ENCODE data around the gene CDC42EP1. TPM values are rescaled to one million over a fixed set of nuclear protein-coding genes. Genes with fewer than 3 reads are reported as not detected.

CDC42EP1 gene
- total and polyA plus RNA-seq, 2 donors (not counting 3 experiments of a cell fraction or from before 2014, with no cell fraction given): 82.2 to 141 TPM

- Histone ChIP-seq H2AFZ (ENCODE audit: low read depth, low read length) (peak overlapping the region; percentile 9), H3K9me1 (replicated peaks; ENCODE audit: control insufficient read depth, extremely low read depth, insufficient read depth, low read length) (no peaks in the 10 kb centered on the region), H3K27ac (ENCODE audit: insufficient read depth, low read depth, low read length) (peak overlapping the region; percentile 62), H3K36me3 (ENCODE audit: control insufficient read depth in 2 of 2, extremely low read depth in 1 of 2, insufficient read depth in 2 of 2, low read length in 2 of 2) (peaks cover 0 to 2% of the 10 kb centered on the region in 2 experiments), H3K4me2 (ENCODE audit: insufficient read depth, low read length) (peak overlapping the region; percentile 29), H3K27me3 (ENCODE audit: control insufficient read depth in 2 of 2, insufficient read depth in 2 of 2, low read length in 2 of 2) (no peaks in the 10 kb centered on the region), H3K4me3 (replicated peaks in 1 of 3; ENCODE audit: insufficient read depth in 1 of 3, low read depth in 1 of 3, low read length in 3 of 3) (peak overlapping the region in 2 of 3 experiments; percentile 3 to 71), H3K9ac (replicated peaks; ENCODE audit: extremely low read depth, insufficient read depth, low read length) (peak overlapping the region; percentile 100), H3K79me2 (ENCODE audit: control insufficient read depth, insufficient read depth, low read length) (peaks cover 38% of the 10 kb centered on the region), H3K4me1 (ENCODE audit: control insufficient read depth, extremely low read depth, insufficient read depth, low read length) (peaks cover 50% of the 10 kb centered on the region), H4K20me1 (replicated peaks; ENCODE audit: control insufficient read depth, extremely low read depth, insufficient read depth, low read length) (no peaks in the 10 kb centered on the region), H3K9me3 (replicated peaks; ENCODE audit: control insufficient read depth, insufficient read depth, low read length) (no peaks in the 10 kb centered on the region)
- CTCF ChIA-PET: interaction anchor here (1.0 to 21.8 kb wide), 2 partner anchors 14 to 33 kb away, joined by 4 to 977 read pairs; no protein-coding TSS in a partner anchor
- POLR2A ChIA-PET: interaction anchor here (0.6 to 1.7 kb wide), 2 partner anchors 13 to 374 kb away, joined by 3 to 14 read pairs; no protein-coding TSS in a partner anchor
- DNase-seq (ENCODE audit: low read depth, low spot score) (no peak), FAIRE-seq (peak; percentile 64)
- dilution Hi-C loops (cut with MboI; ENCODE audit: extremely low pct_ligation_motif_present, low sequenced_read_pairs) (no loop called here), intact Hi-C loops (cut with micrococcal nuclease) (no loop called here)
- TF ChIP-seq GATA2 (IDR thresholded peaks at IDR 0.05; ENCODE audit: insufficient read depth, insufficient read length, low read depth, low read length) (no peak), JUN (IDR thresholded peaks at IDR 0.05; ENCODE audit: borderline replicate concordance, insufficient read depth, insufficient read length, low read depth) (no peak)
- BruUV-seq (replicated peaks): no TSS peak
Observed at GRCh38 chr22:37559521-37559900, 769 bp upstream of the CDC42EP1 start.

- peak; percentile 32 for TF ChIP-seq FOS (IDR thresholded peaks at IDR 0.05; ENCODE audit: borderline replicate concordance, insufficient read depth, low read length)
- peak; percentile 62 for TF ChIP-seq POLR2AphosphoS5 (IDR thresholded peaks at IDR 0.05; ENCODE audit: insufficient read depth, low read depth, low read length)
- no peak for TF ChIP-seq CTCF (IDR thresholded peaks at IDR 0.05; ENCODE audit: extremely low read depth in 1 of 2, insufficient read depth in 1 of 2, low read depth in 1 of 2, low read length in 2 of 2)
- TF ChIP-seq MAX (IDR thresholded peaks at IDR 0.05; ENCODE audit: insufficient read depth, insufficient read length): no peak
- peak; percentile 20 for TF ChIP-seq POLR2A (IDR thresholded peaks at IDR 0.05; ENCODE audit: low read depth, low read length)
- TF ChIP-seq JUN (IDR thresholded peaks at IDR 0.05; ENCODE audit: borderline replicate concordance, insufficient read depth, insufficient read length, low read depth): peak; percentile 20
- TF ChIP-seq MYC (IDR thresholded peaks at IDR 0.05; ENCODE audit: low read depth, low read length): peak; percentile 77
- no peak for TF ChIP-seq EZH2 (IDR thresholded peaks at IDR 0.05; ENCODE audit: borderline replicate concordance, low read depth, low read length, severe bottlenecking)
- TF ChIP-seq GATA2 (IDR thresholded peaks at IDR 0.05; ENCODE audit: insufficient read depth, insufficient read length, low read depth, low read length): no peak
- Histone ChIP-seq H3K4me1 (ENCODE audit: control insufficient read depth, extremely low read depth, insufficient read depth, low read length) (peaks cover 54% of the 10 kb centered on the region), H3K4me2 (ENCODE audit: insufficient read depth, low read length) (peak overlapping the region; percentile 68), H3K9me1 (replicated peaks; ENCODE audit: control insufficient read depth, extremely low read depth, insufficient read depth, low read length) (no peaks in the 10 kb centered on the region), H3K36me3 (ENCODE audit: control insufficient read depth in 2 of 2, extremely low read depth in 1 of 2, insufficient read depth in 2 of 2, low read length in 2 of 2) (peaks cover 0 to 2% of the 10 kb centered on the region in 2 experiments), H4K20me1 (replicated peaks; ENCODE audit: control insufficient read depth, extremely low read depth, insufficient read depth, low read length) (no peaks in the 10 kb centered on the region), H3K27me3 (ENCODE audit: control insufficient read depth in 2 of 2, insufficient read depth in 2 of 2, low read length in 2 of 2) (no peaks in the 10 kb centered on the region), H3K4me3 (replicated peaks in 1 of 3; ENCODE audit: insufficient read depth in 1 of 3, low read depth in 1 of 3, low read length in 3 of 3) (peak overlapping the region; percentile 71 to 86 (median 74)), H3K9ac (replicated peaks; ENCODE audit: extremely low read depth, insufficient read depth, low read length) (peak overlapping the region; percentile 100), H2AFZ (ENCODE audit: low read depth, low read length) (no peak overlapping the region), H3K27ac (ENCODE audit: insufficient read depth, low read depth, low read length) (peak overlapping the region; percentile 99), H3K79me2 (ENCODE audit: control insufficient read depth, insufficient read depth, low read length) (peaks cover 50% of the 10 kb centered on the region), H3K9me3 (replicated peaks; ENCODE audit: control insufficient read depth, insufficient read depth, low read length) (no peaks in the 10 kb centered on the region)
- ChIA-PET CTCF (interaction anchor here (1.0 to 21.8 kb wide), 4 partner anchors 15 to 48 kb away, joined by 4 to 977 read pairs (median 12); partner anchors contain the start of gene GGA1), POLR2A (interaction anchor here (0.7 to 1.7 kb wide), 3 partner anchors 10 to 14 kb away, joined by 4 to 14 read pairs (median 4); no protein-coding TSS in a partner anchor)
- DNase-seq (ENCODE audit: low read depth, low spot score) (peak; percentile 55), FAIRE-seq (peak; percentile 87)
- intact Hi-C loops (cut with micrococcal nuclease): loop anchor here (1.0 to 5.0 kb wide), 5 partner anchors 15 to 192 kb away; partner anchors contain the start of genes GGA1 and LGALS1
- BruUV-seq (replicated peaks): no TSS peak
- dilution Hi-C loops (cut with MboI; ENCODE audit: extremely low pct_ligation_motif_present, low sequenced_read_pairs): no loop called here
Observed at GRCh38 chr22:37560608-37561211, 430 bp downstream of the CDC42EP1 start.

Measured in endothelial cell of umbilical vein (primary cell).